ENCODE data around the gene HAPSTR1.

- no peak for TF ChIP-seq CTCF (IDR thresholded peaks at IDR 0.05; ENCODE audit: extremely low read depth in 1 of 2, insufficient read depth in 1 of 2, low read depth in 1 of 2, low read length in 2 of 2)
- no peak for TF ChIP-seq POLR2A (IDR thresholded peaks at IDR 0.05; ENCODE audit: low read depth, low read length)
- no peak for TF ChIP-seq EZH2 (IDR thresholded peaks at IDR 0.05; ENCODE audit: borderline replicate concordance, low read depth, low read length, severe bottlenecking)
- TF ChIP-seq JUN (IDR thresholded peaks at IDR 0.05; ENCODE audit: borderline replicate concordance, insufficient read depth, insufficient read length, low read depth), result no peak
Observed at GRCh38 chr16:9118170-9118569, 26.7 kb downstream of the HAPSTR1 start.
